H9 (cell line): ENCODE results near the gene PLD2. TPM values are rescaled to one million over a fixed set of nuclear protein-coding genes. Genes with fewer than 3 reads are reported as not detected.

Experiments
- DNase-seq: peaks from one replicate; pipeline ENCODE4 v3.0.0-alpha.2; 2017
- H2AFZ ChIP-seq: one replicate; pipeline ENCODE4 v1.6.1; 2013; ENCODE audit warnings: mild to moderate bottlenecking, low read length, control low read depth, moderate library complexity
- H2AK5ac ChIP-seq: 2 replicates; pipeline ENCODE4 v1.6.1; 2013; ENCODE audit warnings: low read length, control low read depth, mixed read lengths; ENCODE audit not compliant: insufficient read length
- H2BK120ac ChIP-seq: one replicate; pipeline ENCODE4 v1.6.1; 2013; ENCODE audit warnings: low read depth, mild to moderate bottlenecking, low read length, control low read depth, inconsistent platforms; ENCODE audit not compliant: poor library complexity, severe bottlenecking
- H2BK12ac ChIP-seq: 2 replicates; pipeline ENCODE4 v1.6.1; 2013; ENCODE audit warnings: low read length, control low read depth, mixed read lengths, low read depth; ENCODE audit not compliant: insufficient read length
- H2BK15ac ChIP-seq: 2 replicates; pipeline ENCODE4 v1.6.1; 2013; ENCODE audit warnings: low read depth, low read length, control low read depth
- H2BK20ac ChIP-seq: one replicate; pipeline ENCODE4 v1.6.1; 2013; ENCODE audit warnings: low read depth, mild to moderate bottlenecking, low read length, control low read depth, inconsistent platforms; ENCODE audit not compliant: poor library complexity, severe bottlenecking
- H2BK5ac ChIP-seq: 2 replicates; pipeline ENCODE4 v1.6.1; 2013; ENCODE audit warnings: low read length, control low read depth, mixed read lengths; ENCODE audit not compliant: insufficient read length
- H3K14ac ChIP-seq: 2 replicates; pipeline ENCODE4 v1.6.1; 2013; ENCODE audit warnings: low read length, control low read depth; ENCODE audit not compliant: insufficient read depth
- H3K18ac ChIP-seq: 2 replicates; pipeline ENCODE4 v1.6.1; 2013; ENCODE audit warnings: low read depth, mild to moderate bottlenecking, mixed read lengths, low read length, control low read depth; ENCODE audit not compliant: insufficient read length
- H3K23ac ChIP-seq: 2 replicates; pipeline ENCODE4 v1.6.1; 2013; ENCODE audit warnings: low read length, control low read depth, mixed read lengths, low read depth; ENCODE audit not compliant: insufficient read length
- H3K23me2 ChIP-seq: 2 replicates; pipeline ENCODE4 v1.6.1; 2013; ENCODE audit warnings: low read depth, mild to moderate bottlenecking, mixed read lengths, low read length, control low read depth; ENCODE audit not compliant: insufficient read length, poor library complexity, severe bottlenecking
- H3K27ac ChIP-seq: 2 replicates; pipeline ENCODE4 v1.5.1; 2013; ENCODE audit warnings: low read length, control low read depth, mixed read lengths, low read depth; ENCODE audit not compliant: insufficient read length
- H3K27me3 ChIP-seq: 2 replicates; pipeline ENCODE4 v1.6.1; 2013; ENCODE audit warnings: low read length, control low read depth, inconsistent platforms; ENCODE audit not compliant: insufficient read depth
- H3K4ac ChIP-seq: 2 replicates; pipeline ENCODE4 v1.6.1; 2013; ENCODE audit warnings: low read depth, mild to moderate bottlenecking, control low read depth, inconsistent platforms, low read length, moderate library complexity
- H3K4me1 ChIP-seq: 2 replicates; pipeline ENCODE4 v1.6.1; 2013; ENCODE audit warnings: low read length, control low read depth, inconsistent platforms; ENCODE audit not compliant: insufficient read depth
- H3K4me2 ChIP-seq: 2 replicates; pipeline ENCODE4 v1.6.1; 2013; ENCODE audit warnings: low read length, control low read depth, mixed read lengths; ENCODE audit not compliant: insufficient read length, insufficient read depth
- H3K56ac ChIP-seq: 2 replicates; pipeline ENCODE4 v1.6.1; 2013; ENCODE audit warnings: low read depth, mild to moderate bottlenecking, mixed read lengths, low read length, control low read depth; ENCODE audit not compliant: insufficient read length
- H3K79me1 ChIP-seq: 2 replicates; pipeline ENCODE4 v1.6.1; 2013; ENCODE audit warnings: low read depth, mild to moderate bottlenecking, moderate library complexity, low read length, control low read depth, inconsistent platforms; ENCODE audit not compliant: insufficient read depth, poor library complexity, severe bottlenecking
- H3K79me2 ChIP-seq: 2 replicates; pipeline ENCODE4 v1.6.1; 2013; ENCODE audit warnings: low read length, control low read depth, inconsistent platforms; ENCODE audit not compliant: insufficient read depth
- H3K9ac ChIP-seq: 2 replicates; pipeline ENCODE4 v1.6.1; 2013; ENCODE audit warnings: low read length, control low read depth, mixed read lengths; ENCODE audit not compliant: insufficient read length; ENCODE audit errors: extremely low read depth
- H3K9me3 ChIP-seq: one replicate; pipeline ENCODE4 v1.6.1; 2013; ENCODE audit warnings: low read depth, low read length, inconsistent platforms; ENCODE audit not compliant: control insufficient read depth
- H3T11ph ChIP-seq: one replicate; pipeline ENCODE4 v1.6.1; 2013; ENCODE audit warnings: mild to moderate bottlenecking, low read length, control low read depth, inconsistent platforms
- H4K20me1 ChIP-seq: one replicate; pipeline ENCODE4 v1.6.1; 2013; ENCODE audit not compliant: control insufficient read depth, insufficient read length, insufficient read depth
- H4K5ac ChIP-seq: 2 replicates; pipeline ENCODE4 v1.6.1; 2013; ENCODE audit warnings: low read depth, mild to moderate bottlenecking, mixed read lengths, low read length, control low read depth; ENCODE audit not compliant: insufficient read length
- H4K8ac ChIP-seq: replicated peaks from 2 replicates; pipeline ENCODE4 v1.6.1; 2013; ENCODE audit warnings: low read length, control low read depth, mixed read lengths, low read depth; ENCODE audit not compliant: insufficient read length
- H4K91ac ChIP-seq: 2 replicates; pipeline ENCODE4 v1.6.1; 2013; ENCODE audit warnings: low read depth, mild to moderate bottlenecking, moderate library complexity, mixed read lengths, low read length, control low read depth; ENCODE audit not compliant: insufficient read length
- H3K27ac Mint-ChIP-seq, 3 experiments: 2 replicates in 2 of 3; 3 replicates in 1 of 3; pipeline ENCODE4 v1.8.0; 2020 to 2021; ENCODE audit warnings: mixed read lengths in 3 of 3, mild to moderate bottlenecking in 1 of 3, moderate library complexity in 1 of 3
- H3K27me3 Mint-ChIP-seq: 2 replicates; pipeline ENCODE4 v1.8.0; 2021; ENCODE audit warnings: low read depth, mild to moderate bottlenecking, moderate library complexity, mixed read lengths
- H3K36me3 Mint-ChIP-seq, 3 experiments: 2 replicates in 2 of 3; 3 replicates in 1 of 3; pipeline ENCODE4 v1.8.0; 2020 to 2021; ENCODE audit warnings: low read depth in 3 of 3, mixed read lengths in 3 of 3; ENCODE audit not compliant: insufficient read depth in 1 of 3
- H3K4me1 Mint-ChIP-seq, 2 experiments: 2 replicates each; pipeline ENCODE4 v1.8.0; 2020; ENCODE audit warnings: mixed read lengths in 2 of 2
- H3K4me3 Mint-ChIP-seq, 2 experiments: 2 replicates in 1 of 2; 3 replicates in 1 of 2; pipeline ENCODE4 v1.8.0; 2020 to 2021; ENCODE audit warnings: mild to moderate bottlenecking in 2 of 2, mixed read lengths in 2 of 2, moderate library complexity in 1 of 2
- H3K9me3 Mint-ChIP-seq, 2 experiments: 2 replicates in 1 of 2; 3 replicates in 1 of 2; pipeline ENCODE4 v1.8.0; 2020; ENCODE audit warnings: mild to moderate bottlenecking in 2 of 2, mixed read lengths in 2 of 2, moderate library complexity in 1 of 2
- CTCF ChIP-seq: fragments of 200-600 bp; sonication (generic); conservative IDR thresholded peaks from 3 replicates; pipeline ENCODE4 v1.8.0; 2021; ENCODE audit warnings: antibody characterized with exemption, mild to moderate bottlenecking
- WGBS: extraction: QIAGEN DNeasy Blood & Tissue Kit; methylation state at CpG from one replicate; pipeline ENCODE4 v1.1.7; 2013; ENCODE audit warnings: missing lambda C conversion rate, low lambda C conversion rate, mixed read lengths; ENCODE audit not compliant: insufficient read length; ENCODE audit errors: extremely low coverage; 5-methylcytosine and 5-hydroxymethylcytosine counted together
- total RNA-seq: library from RNA; stranded (reverse); gene quantifications from 2 replicates; pipeline ENCODE4 v1.2.1, GENCODE V29; 2021

PLD2 gene
- total RNA-seq, 1 experiment from 2014 or later = 63.3 TPM

DNA sequence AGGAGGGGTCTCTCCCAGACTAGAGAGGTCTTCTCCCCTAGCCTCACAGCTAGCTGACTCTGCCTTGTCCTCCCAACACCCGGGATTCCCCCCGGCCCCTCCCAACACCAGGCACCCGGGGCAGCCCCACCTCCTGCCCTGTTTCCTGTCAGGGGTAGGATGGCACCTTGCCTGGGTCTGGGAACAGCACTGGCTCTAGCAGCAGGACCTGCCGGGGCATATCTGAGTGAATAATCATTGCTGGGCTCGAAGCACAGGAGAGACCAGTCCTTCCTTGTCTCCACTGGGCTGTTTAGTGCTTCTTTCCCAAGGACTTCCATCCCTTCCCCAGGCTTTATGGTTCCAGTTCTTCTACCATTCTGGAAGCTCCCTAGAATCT lies 51.9 kb downstream of the PLD2 start:
- Histone ChIP-seq H2BK15ac (no peak overlapping the region), H2AK5ac (no peak overlapping the region), H3K9ac (no peak overlapping the region), H4K5ac (no peak overlapping the region), H3K23ac (no peak overlapping the region), H3K23me2 (no peaks in the 10 kb centered on the region), H2BK120ac (no peak overlapping the region), H3K27me3 (no peaks in the 10 kb centered on the region), H3K4me2 (no peak overlapping the region), H3T11ph (no peak overlapping the region), H2BK20ac (no peak overlapping the region), H2BK12ac (no peak overlapping the region), H3K18ac (no peak overlapping the region), H3K79me2 (no peaks in the 10 kb centered on the region), H4K8ac (no peak overlapping the region), H3K56ac (no peak overlapping the region), H3K9me3 (no peaks in the 10 kb centered on the region), H2BK5ac (no peak overlapping the region), H3K79me1 (no peaks in the 10 kb centered on the region), H4K91ac (no peak overlapping the region), H4K20me1 (no peaks in the 10 kb centered on the region), H2AFZ (no peak overlapping the region), H3K14ac (no peak overlapping the region), H3K4me1 (peaks cover 21% of the 10 kb centered on the region; the same call in 1 of the 2 replicates), H3K27ac (no peak overlapping the region), H3K4ac (no peak overlapping the region)
- Mint-ChIP-seq H3K27me3 (no peaks in the 10 kb centered on the region), H3K36me3 (peaks cover 0 to 16% (median 5%) of the 10 kb centered on the region in 3 experiments; a peak in 5 of 7 replicates), H3K9me3 (no peaks in the 10 kb centered on the region), H3K4me1 (peaks cover 55 to 57% of the 10 kb centered on the region in 2 experiments), H3K27ac (peak overlapping the region; percentile 75 to 94 (median 87); a peak in 6 of 7 replicates), H3K4me3 (peak overlapping the region; percentile 32 to 57; a peak in 3 of 5 replicates)
- peak; percentile 73 for DNase-seq
- no CpG with 5 or more reads among the region's 5 CpGs for WGBS
- TF ChIP-seq CTCF = no peak
